NCI-H1930 (cell line): ENCODE measurements around the gene KCNK5.

ENCODE experiments used
- DNase-seq, 2 experiments: peaks; one replicate each; lab custom pipeline; 2025; lab: John Stamatoyannopoulos, UW

KCNK5 gene

GRCh38 chr6:39240155-39240757, 11.0 kb upstream of the KCNK5 start:
- DNase-seq = no peak

- DNase-seq = no peak
Measured at GRCh38 chr6:39239527-39240154, 10.4 kb upstream of the KCNK5 start.

GRCh38 chr6:39236742-39237141, 7.5 kb upstream of the KCNK5 start:
- DNase-seq = no peak

- DNase-seq = no peak
Measured at GRCh38 chr6:39233333-39233732, 4.1 kb upstream of the KCNK5 start.

GRCh38 chr6:39231521-39232243, 2.4 kb upstream of the KCNK5 start:
- no peak for DNase-seq

- no peak for DNase-seq
Measured at GRCh38 chr6:39230654-39231035, 1.4 kb upstream of the KCNK5 start.

- no peak for DNase-seq
Measured at GRCh38 chr6:39228111-39228971, 934 bp downstream of the KCNK5 start.

- DNase-seq = no peak
Measured at GRCh38 chr6:39227476-39227875, 1.8 kb downstream of the KCNK5 start.

GRCh38 chr6:39226639-39227329, 2.5 kb downstream of the KCNK5 start:
- DNase-seq = no peak

GRCh38 chr6:39225946-39226437, 3.3 kb downstream of the KCNK5 start:
- DNase-seq = no peak

GRCh38 chr6:39225543-39225942, 3.7 kb downstream of the KCNK5 start:
- no peak for DNase-seq

- DNase-seq = no peak
Measured at GRCh38 chr6:39224523-39225182, 4.6 kb downstream of the KCNK5 start.

GRCh38 chr6:39224011-39224410, 5.3 kb downstream of the KCNK5 start:
- no peak for DNase-seq

GRCh38 chr6:39223555-39223954, 5.7 kb downstream of the KCNK5 start:
- no peak for DNase-seq

- DNase-seq = no peak
Measured at GRCh38 chr6:39223061-39223460, 6.2 kb downstream of the KCNK5 start.

- no peak for DNase-seq
Measured at GRCh38 chr6:39221779-39222641, 7.3 kb downstream of the KCNK5 start.

- no peak for DNase-seq
Measured at GRCh38 chr6:39221115-39221514, 8.2 kb downstream of the KCNK5 start.

- DNase-seq = no peak
Measured at GRCh38 chr6:39218868-39219567, 10.3 kb downstream of the KCNK5 start.

GRCh38 chr6:39217177-39217864, 12.0 kb downstream of the KCNK5 start:
- DNase-seq = no peak
